Measurements from ENCODE around the gene HTR2B. TPM values are rescaled to one million over a fixed set of nuclear protein-coding genes. Genes with fewer than 3 reads are reported as not detected.

HTR2B gene
- 0.49 and 0.61 TPM in 2 replicates for total RNA-seq

DNA sequence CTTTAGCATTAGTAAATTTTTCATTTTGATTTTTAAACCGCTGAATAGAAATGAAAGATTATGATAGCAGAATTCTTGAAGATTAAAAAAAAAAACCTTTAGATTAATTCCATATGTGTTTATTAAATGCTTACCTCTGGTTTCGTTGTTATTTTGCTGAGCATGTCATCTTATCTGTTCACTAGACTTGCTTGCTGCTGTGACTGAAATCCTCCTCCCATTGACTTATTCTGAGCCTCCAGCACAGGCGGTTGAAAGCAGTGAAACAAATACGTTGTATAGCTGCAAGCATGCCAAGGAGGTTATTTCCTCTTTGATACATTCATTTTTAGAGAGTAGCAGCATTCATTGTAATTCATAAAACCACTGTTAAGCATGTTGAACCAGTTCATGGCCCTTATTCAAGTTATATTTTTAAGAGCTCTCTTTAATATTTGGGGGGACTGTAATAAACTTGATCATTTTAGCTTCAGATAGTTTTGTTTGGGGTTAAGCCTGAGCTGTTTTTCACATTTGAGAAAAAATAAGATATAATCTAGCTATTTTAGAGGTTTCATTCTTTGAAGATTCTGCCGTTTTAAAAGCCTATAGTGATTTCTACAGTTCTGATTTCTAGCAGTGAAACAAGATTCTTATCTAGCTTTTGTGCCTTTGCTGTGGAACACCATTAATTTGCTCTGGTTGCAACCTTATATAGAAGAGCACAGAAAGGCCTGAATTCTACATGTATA, at the start of gene HTR2B:
Gene HTR2B, minus strand, starts transcription at position 205 of the 731 bp plus-strand sequence. CDS start 1,278 bp downstream, outside the sequence.

Small RNAs within 50 kb of the gene (small RNA-seq; reads per million reads assigned to genes)
- not detected for gene RNU1-93P

Other genes starting within 250 kb of the HTR2B start
- gene GPR55, start 199.8 kb downstream of the HTR2B start, total RNA-seq, result not detected in 2 replicates
- gene SPATA3, start 128.9 kb downstream of the HTR2B start, total RNA-seq, result not detected in 2 replicates
- gene C2orf72, start 87.5 kb downstream of the HTR2B start, total RNA-seq, result not detected in 2 replicates
- 111 and 112 TPM in 2 replicates for gene PSMD1, start 68.2 kb downstream of the HTR2B start, total RNA-seq
- gene ARMC9, start 73.6 kb upstream of the HTR2B start, total RNA-seq, result 54.2 and 69.9 TPM in 2 replicates